Brain microvascular endothelial cell (primary cell): ENCODE measurements around the gene LMX1A.

Experiments
- DNase-seq: peaks from one replicate; pipeline ENCODE4 v3.0.0-alpha.2; 2020
- H3K27ac ChIP-seq: fragments of 250-450 bp; sonication (Bioruptor Pico); 2 replicates; pipeline ENCODE4 v1.5.1; 2020; ENCODE audit warnings: mild to moderate bottlenecking, moderate library complexity
- H3K27me3 ChIP-seq: fragments of 250-450 bp; sonication (Bioruptor Pico); replicated peaks from 2 replicates; pipeline ENCODE4 v1.5.1; 2020; ENCODE audit warnings: mild to moderate bottlenecking
- H3K36me3 ChIP-seq: fragments of 250-450 bp; sonication (Bioruptor Pico); replicated peaks from 2 replicates; pipeline ENCODE4 v1.5.1; 2020; ENCODE audit warnings: mild to moderate bottlenecking
- H3K4me3 ChIP-seq: 2 replicates; pipeline ENCODE4 v1.5.1; 2011; ENCODE audit warnings: low read depth, mild to moderate bottlenecking, control low read depth, low read length, moderate library complexity
- in situ Hi-C: cut with HindIII; loops from 2 replicates; pipeline ENCODE4 v1.10.0; 2017; ENCODE audit warnings: low sequenced_read_pairs, low pct_ligation_motif_present
- TF ChIP-seq, protein P1 (sequence below): IDR thresholded peaks from 2 replicates; pipeline ENCODE4 v1.5.1; 2011; ENCODE audit warnings: low read depth, mild to moderate bottlenecking, moderate library complexity, low read length, control low read depth, inconsistent platforms; ENCODE audit errors: missing control alignments

Gene LMX1A

DNA sequence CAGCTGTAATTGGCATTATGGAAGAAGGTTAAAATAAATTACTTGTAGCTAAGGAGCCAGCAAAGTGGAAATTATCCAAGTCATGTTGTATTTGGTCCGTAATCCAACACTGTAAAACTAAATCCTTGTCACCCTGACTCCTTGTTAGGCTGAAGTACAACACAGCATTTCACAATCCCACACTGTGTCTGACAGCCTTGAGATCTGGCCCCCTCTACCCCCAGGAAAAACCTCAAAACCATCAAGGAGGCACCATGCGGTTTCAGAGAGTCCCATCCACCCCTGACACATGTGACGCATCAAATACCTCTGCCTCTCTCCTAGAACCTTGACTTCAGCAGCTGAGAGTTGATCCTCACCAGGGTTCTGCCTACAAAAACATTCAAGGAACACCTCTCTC, 41.0 kb downstream of the LMX1A start:
- no peak for DNase-seq
- no peak overlapping the region for H3K4me3 ChIP-seq
- in situ Hi-C loops, result no loop called here
- H3K27ac ChIP-seq, result no peak overlapping the region
- TF ChIP-seq, protein P1, sequence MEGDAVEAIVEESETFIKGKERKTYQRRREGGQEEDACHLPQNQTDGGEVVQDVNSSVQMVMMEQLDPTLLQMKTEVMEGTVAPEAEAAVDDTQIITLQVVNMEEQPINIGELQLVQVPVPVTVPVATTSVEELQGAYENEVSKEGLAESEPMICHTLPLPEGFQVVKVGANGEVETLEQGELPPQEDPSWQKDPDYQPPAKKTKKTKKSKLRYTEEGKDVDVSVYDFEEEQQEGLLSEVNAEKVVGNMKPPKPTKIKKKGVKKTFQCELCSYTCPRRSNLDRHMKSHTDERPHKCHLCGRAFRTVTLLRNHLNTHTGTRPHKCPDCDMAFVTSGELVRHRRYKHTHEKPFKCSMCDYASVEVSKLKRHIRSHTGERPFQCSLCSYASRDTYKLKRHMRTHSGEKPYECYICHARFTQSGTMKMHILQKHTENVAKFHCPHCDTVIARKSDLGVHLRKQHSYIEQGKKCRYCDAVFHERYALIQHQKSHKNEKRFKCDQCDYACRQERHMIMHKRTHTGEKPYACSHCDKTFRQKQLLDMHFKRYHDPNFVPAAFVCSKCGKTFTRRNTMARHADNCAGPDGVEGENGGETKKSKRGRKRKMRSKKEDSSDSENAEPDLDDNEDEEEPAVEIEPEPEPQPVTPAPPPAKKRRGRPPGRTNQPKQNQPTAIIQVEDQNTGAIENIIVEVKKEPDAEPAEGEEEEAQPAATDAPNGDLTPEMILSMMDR, result no peak
- no peaks in the 10 kb centered on the region for H3K27me3 ChIP-seq
- H3K36me3 ChIP-seq, result no peaks in the 10 kb centered on the region

DNA sequence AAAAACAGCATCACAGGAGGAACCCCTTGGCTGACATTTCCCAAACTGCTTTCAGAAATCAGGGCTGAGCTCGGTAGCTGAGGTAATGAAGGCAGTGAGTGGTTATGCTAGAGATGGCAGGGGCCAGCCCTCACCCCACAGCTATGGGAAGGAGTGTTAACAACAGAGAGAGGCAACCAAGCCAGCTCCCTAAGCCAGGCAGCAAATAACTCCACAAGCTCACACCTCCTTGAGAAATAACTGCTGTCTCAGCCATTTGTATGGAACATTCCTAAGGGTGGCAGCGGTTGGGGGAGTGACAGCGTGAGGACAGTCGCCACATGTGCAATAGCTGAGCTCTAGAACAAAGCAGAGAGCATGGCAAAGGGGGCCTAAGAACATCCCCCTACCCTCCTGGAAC, 42.6 kb downstream of the LMX1A start:
- Histone ChIP-seq H3K4me3 (no peak overlapping the region), H3K27ac (no peak overlapping the region), H3K36me3 (no peaks in the 10 kb centered on the region), H3K27me3 (no peaks in the 10 kb centered on the region)
- in situ Hi-C loops, result no loop called here
- no peak for DNase-seq
- TF ChIP-seq, protein P1, result no peak

DNA sequence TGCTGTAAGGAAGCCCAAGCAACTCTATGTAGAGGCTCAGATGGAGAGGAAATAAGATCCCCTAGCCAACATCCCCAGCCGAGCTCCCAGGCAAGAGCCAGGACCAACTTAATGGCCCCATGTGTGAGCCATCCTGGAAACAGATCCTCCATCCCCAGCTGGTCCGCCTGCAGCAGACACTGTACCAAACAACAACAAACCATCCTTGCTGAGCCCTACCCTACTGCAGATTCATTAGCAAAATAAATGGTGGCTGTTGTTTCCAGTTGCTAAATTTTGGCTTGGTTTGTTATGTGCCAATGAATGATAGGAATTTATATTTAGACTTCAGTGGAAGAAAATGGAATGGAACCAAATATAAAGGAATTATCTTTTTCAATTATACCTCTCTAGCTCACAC, 43.9 kb downstream of the LMX1A start:
- TF ChIP-seq, protein P1, result no peak
- DNase-seq, result no peak
- Histone ChIP-seq H3K36me3 (no peaks in the 10 kb centered on the region), H3K27me3 (no peaks in the 10 kb centered on the region), H3K4me3 (no peak overlapping the region), H3K27ac (no peak overlapping the region)
- in situ Hi-C loops, result no loop called here

DNA sequence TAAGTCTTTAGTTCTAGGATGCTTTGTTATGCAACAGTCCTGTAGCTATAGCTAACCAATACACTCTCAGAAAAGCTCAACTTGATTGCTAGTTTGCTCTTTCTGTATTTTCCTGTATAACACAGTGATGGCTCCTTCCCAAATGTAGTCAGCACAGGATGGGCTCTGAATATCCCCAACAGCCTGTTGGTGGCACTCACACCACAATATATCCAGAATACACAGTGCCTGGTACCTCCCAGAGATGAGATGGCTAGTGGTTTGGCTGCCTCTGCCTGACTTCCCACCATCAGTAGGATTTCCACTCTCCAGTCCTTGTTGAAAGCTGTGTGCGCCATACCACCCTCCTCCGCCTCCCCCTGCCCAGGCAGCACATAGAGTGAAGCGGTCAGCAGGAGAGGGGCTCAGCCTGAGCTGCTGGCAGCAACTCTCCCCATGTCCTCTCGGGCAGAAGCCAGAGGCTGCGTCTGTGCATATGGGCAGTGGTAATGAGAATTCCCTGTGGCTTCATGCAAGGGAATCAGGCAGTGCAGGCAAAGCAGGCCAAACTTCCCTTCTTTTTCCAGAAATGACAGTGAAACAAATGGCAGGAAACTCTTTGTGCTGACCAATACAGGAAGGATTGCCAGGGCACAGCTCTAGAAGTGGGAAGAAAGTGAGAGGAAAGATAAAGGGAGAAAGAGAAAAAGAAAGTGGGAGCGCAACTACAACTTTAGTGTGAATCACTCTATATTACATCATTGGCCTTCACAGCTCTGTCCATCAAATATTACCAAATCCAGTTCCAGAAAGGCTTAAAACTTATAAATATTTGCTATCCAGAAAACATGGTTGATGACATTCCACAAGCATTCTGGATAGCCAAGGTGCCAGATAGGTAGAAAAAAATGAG, 49.7 kb downstream of the LMX1A start:
- H3K27me3 ChIP-seq, result no peaks in the 10 kb centered on the region
- H3K27ac ChIP-seq, result no peak overlapping the region
- in situ Hi-C loops, result no loop called here
- no peak overlapping the region for H3K4me3 ChIP-seq
- no peak for DNase-seq
- no peaks in the 10 kb centered on the region for H3K36me3 ChIP-seq
- TF ChIP-seq, protein P1, result no peak

DNA sequence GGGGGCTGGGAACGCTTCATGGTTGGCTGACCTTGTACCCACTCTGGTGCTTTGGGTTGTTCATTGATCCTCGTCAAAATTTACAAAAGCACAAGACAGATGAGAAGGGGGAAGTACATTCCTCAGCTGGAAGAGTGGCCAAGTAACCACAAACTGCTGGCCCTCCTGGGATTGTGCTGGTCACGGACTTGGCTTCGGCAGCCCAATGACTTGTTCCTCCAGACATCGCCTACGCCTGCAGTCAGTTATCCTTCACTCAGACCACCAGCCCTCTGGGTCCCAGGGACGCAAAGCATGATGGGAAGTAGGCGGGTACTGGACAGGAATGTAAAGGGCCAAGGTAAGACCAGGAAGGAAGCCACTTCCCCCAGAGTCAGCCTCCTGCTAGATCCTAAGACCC, 53.1 kb downstream of the LMX1A start:
- in situ Hi-C loops, result no loop called here
- Histone ChIP-seq H3K4me3 (no peak overlapping the region), H3K27me3 (no peaks in the 10 kb centered on the region), H3K36me3 (no peaks in the 10 kb centered on the region), H3K27ac (no peak overlapping the region)
- TF ChIP-seq, protein P1, result no peak
- no peak for DNase-seq
